ENCODE results near the gene MEIS2.

The MEIS2 gene

GRCh38 chr15:36903195-36903594, 197.2 kb downstream of the MEIS2 start:
- no peak overlapping the region for H3K27ac ChIP-seq (replicated peaks)
- DNase-seq (ENCODE audit: low read depth in 1 of 2, low spot score in 1 of 2): no peak
- H3K4me3 ChIP-seq (replicated peaks; ENCODE audit: insufficient read depth, low read length): no peak overlapping the region
- TF ChIP-seq POLR2AphosphoS5 (IDR thresholded peaks at IDR 0.05; ENCODE audit: low read depth) (no peak), GABPA (IDR thresholded peaks at IDR 0.05; ENCODE audit: low read depth) (no peak), SPI1 (IDR thresholded peaks at IDR 0.05; ENCODE audit: borderline replicate concordance, low read depth) (no peak)
- TF ChIP-seq, protein P1, sequence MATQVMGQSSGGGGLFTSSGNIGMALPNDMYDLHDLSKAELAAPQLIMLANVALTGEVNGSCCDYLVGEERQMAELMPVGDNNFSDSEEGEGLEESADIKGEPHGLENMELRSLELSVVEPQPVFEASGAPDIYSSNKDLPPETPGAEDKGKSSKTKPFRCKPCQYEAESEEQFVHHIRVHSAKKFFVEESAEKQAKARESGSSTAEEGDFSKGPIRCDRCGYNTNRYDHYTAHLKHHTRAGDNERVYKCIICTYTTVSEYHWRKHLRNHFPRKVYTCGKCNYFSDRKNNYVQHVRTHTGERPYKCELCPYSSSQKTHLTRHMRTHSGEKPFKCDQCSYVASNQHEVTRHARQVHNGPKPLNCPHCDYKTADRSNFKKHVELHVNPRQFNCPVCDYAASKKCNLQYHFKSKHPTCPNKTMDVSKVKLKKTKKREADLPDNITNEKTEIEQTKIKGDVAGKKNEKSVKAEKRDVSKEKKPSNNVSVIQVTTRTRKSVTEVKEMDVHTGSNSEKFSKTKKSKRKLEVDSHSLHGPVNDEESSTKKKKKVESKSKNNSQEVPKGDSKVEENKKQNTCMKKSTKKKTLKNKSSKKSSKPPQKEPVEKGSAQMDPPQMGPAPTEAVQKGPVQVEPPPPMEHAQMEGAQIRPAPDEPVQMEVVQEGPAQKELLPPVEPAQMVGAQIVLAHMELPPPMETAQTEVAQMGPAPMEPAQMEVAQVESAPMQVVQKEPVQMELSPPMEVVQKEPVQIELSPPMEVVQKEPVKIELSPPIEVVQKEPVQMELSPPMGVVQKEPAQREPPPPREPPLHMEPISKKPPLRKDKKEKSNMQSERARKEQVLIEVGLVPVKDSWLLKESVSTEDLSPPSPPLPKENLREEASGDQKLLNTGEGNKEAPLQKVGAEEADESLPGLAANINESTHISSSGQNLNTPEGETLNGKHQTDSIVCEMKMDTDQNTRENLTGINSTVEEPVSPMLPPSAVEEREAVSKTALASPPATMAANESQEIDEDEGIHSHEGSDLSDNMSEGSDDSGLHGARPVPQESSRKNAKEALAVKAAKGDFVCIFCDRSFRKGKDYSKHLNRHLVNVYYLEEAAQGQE (IDR thresholded peaks at IDR 0.05; ENCODE audit: insufficient replicate concordance, low read depth): no peak
- TF ChIP-seq, protein P2, sequence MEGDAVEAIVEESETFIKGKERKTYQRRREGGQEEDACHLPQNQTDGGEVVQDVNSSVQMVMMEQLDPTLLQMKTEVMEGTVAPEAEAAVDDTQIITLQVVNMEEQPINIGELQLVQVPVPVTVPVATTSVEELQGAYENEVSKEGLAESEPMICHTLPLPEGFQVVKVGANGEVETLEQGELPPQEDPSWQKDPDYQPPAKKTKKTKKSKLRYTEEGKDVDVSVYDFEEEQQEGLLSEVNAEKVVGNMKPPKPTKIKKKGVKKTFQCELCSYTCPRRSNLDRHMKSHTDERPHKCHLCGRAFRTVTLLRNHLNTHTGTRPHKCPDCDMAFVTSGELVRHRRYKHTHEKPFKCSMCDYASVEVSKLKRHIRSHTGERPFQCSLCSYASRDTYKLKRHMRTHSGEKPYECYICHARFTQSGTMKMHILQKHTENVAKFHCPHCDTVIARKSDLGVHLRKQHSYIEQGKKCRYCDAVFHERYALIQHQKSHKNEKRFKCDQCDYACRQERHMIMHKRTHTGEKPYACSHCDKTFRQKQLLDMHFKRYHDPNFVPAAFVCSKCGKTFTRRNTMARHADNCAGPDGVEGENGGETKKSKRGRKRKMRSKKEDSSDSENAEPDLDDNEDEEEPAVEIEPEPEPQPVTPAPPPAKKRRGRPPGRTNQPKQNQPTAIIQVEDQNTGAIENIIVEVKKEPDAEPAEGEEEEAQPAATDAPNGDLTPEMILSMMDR (IDR thresholded peaks at IDR 0.05; ENCODE audit: insufficient read depth, low read length): no peak
- peaks cover 3% of the 10 kb centered on the region for H3K27me3 ChIP-seq (ENCODE audit: insufficient read depth, poor library complexity, severe bottlenecking)

- no peak overlapping the region for H3K4me3 ChIP-seq (replicated peaks; ENCODE audit: insufficient read depth, low read length)
- no peak overlapping the region for H3K27ac ChIP-seq (replicated peaks)
- no peak for DNase-seq (ENCODE audit: low read depth in 1 of 2, low spot score in 1 of 2)
- peaks cover 3% of the 10 kb centered on the region for H3K27me3 ChIP-seq (ENCODE audit: insufficient read depth, poor library complexity, severe bottlenecking)
- TF ChIP-seq SPI1 (IDR thresholded peaks at IDR 0.05; ENCODE audit: borderline replicate concordance, low read depth) (no peak), POLR2AphosphoS5 (IDR thresholded peaks at IDR 0.05; ENCODE audit: low read depth) (no peak), GABPA (IDR thresholded peaks at IDR 0.05; ENCODE audit: low read depth) (no peak)
- TF ChIP-seq, protein P1 (IDR thresholded peaks at IDR 0.05; ENCODE audit: insufficient replicate concordance, low read depth): no peak
- TF ChIP-seq, protein P2 (IDR thresholded peaks at IDR 0.05; ENCODE audit: insufficient read depth, low read length): no peak
These were observed 199.3 kb downstream of the MEIS2 start for GRCh38 chr15:36901012-36901411.

GRCh38 chr15:36899696-36900095, 200.7 kb downstream of the MEIS2 start:
- no peak for DNase-seq (ENCODE audit: low read depth in 1 of 2, low spot score in 1 of 2)
- Histone ChIP-seq H3K27ac (replicated peaks) (no peak overlapping the region), H3K4me3 (replicated peaks; ENCODE audit: insufficient read depth, low read length) (no peak overlapping the region), H3K27me3 (ENCODE audit: insufficient read depth, poor library complexity, severe bottlenecking) (peaks cover 3% of the 10 kb centered on the region)
- TF ChIP-seq SPI1 (IDR thresholded peaks at IDR 0.05; ENCODE audit: borderline replicate concordance, low read depth) (no peak), GABPA (IDR thresholded peaks at IDR 0.05; ENCODE audit: low read depth) (no peak), POLR2AphosphoS5 (IDR thresholded peaks at IDR 0.05; ENCODE audit: low read depth) (no peak)
- TF ChIP-seq, protein P2 (IDR thresholded peaks at IDR 0.05; ENCODE audit: insufficient read depth, low read length): no peak
- TF ChIP-seq, protein P1 (IDR thresholded peaks at IDR 0.05; ENCODE audit: insufficient replicate concordance, low read depth): no peak
